Karpas-422 (cell line): ENCODE measurements around the gene SKP1. TPM values are rescaled to one million over a fixed set of nuclear protein-coding genes. Genes with fewer than 3 reads are reported as not detected.

Source experiments
- DNase-seq: peaks from one replicate; pipeline ENCODE4 v3.0.0-alpha.2; 2015
- H2AFZ ChIP-seq: fragments of 200-600 bp; sonication (generic); 2 replicates; pipeline ENCODE4 v1.6.1; 2014; ENCODE audit warnings: antibody characterized with exemption, low read length, mixed read lengths
- H3K27ac ChIP-seq: fragments of 200-600 bp; sonication (generic); 2 replicates; pipeline ENCODE4 v1.5.1; 2014; ENCODE audit warnings: mild to moderate bottlenecking, low read length, moderate library complexity
- H3K27me3 ChIP-seq: fragments of 200-600 bp; sonication (generic); 2 replicates; pipeline ENCODE4 v1.6.1; 2014; ENCODE audit warnings: low read length, mixed read lengths
- H3K36me3 ChIP-seq: fragments of 200-600 bp; sonication (generic); 2 replicates; pipeline ENCODE4 v1.6.1; 2014; ENCODE audit warnings: low read length, mixed read lengths; ENCODE audit not compliant: insufficient read depth
- H3K4me1 ChIP-seq: fragments of 200-600 bp; sonication (generic); 2 replicates; pipeline ENCODE4 v1.6.1; 2014; ENCODE audit warnings: mild to moderate bottlenecking, low read length, mixed read lengths
- H3K4me2 ChIP-seq: fragments of 200-600 bp; sonication (generic); 2 replicates; pipeline ENCODE4 v1.6.1; 2014; ENCODE audit warnings: low read length, low read depth, mild to moderate bottlenecking; ENCODE audit not compliant: poor library complexity, severe bottlenecking
- H3K4me3 ChIP-seq: fragments of 200-600 bp; sonication (generic); 2 replicates; pipeline ENCODE4 v1.5.1; 2014; ENCODE audit warnings: mild to moderate bottlenecking, antibody characterized with exemption, low read length, mixed read lengths
- H3K79me2 ChIP-seq: fragments of 200-600 bp; sonication (generic); 2 replicates; pipeline ENCODE4 v1.6.1; 2014; ENCODE audit warnings: mild to moderate bottlenecking, low read length, mixed read lengths
- H3K9ac ChIP-seq: fragments of 200-600 bp; sonication (generic); 2 replicates; pipeline ENCODE4 v1.6.0; 2014; ENCODE audit warnings: low read length
- H3K9me2 ChIP-seq: fragments of 200-600 bp; sonication (generic), shearing (Covaris generic); replicated peaks from 2 replicates; pipeline ENCODE4 v1.6.0; 2014; ENCODE audit warnings: mild to moderate bottlenecking, low read length, moderate library complexity; ENCODE audit not compliant: insufficient read depth
- H3K9me3 ChIP-seq: fragments of 300-700, 200-600 bp; sonication (generic); 2 replicates; pipeline ENCODE4 v1.6.1; 2014; ENCODE audit warnings: low read length, mixed read lengths
- H4K20me1 ChIP-seq: fragments of 200-600 bp; sonication (generic); 2 replicates; pipeline ENCODE4 v1.6.1; 2014; ENCODE audit warnings: mild to moderate bottlenecking, antibody characterized with exemption, low read length, low read depth; ENCODE audit not compliant: insufficient read depth
- total RNA-seq: library from RNA; depleted of rRNA; stranded (reverse); fragments of >200 nt; shearing (Covaris generic); gene quantifications from 2 replicates; pipeline ENCODE4 v1.2.3, GENCODE V29; 2014; ENCODE audit warnings: low replicate concordance

Gene SKP1
- total RNA-seq, 1 experiment from 2014 or later = 210 TPM

DNA sequence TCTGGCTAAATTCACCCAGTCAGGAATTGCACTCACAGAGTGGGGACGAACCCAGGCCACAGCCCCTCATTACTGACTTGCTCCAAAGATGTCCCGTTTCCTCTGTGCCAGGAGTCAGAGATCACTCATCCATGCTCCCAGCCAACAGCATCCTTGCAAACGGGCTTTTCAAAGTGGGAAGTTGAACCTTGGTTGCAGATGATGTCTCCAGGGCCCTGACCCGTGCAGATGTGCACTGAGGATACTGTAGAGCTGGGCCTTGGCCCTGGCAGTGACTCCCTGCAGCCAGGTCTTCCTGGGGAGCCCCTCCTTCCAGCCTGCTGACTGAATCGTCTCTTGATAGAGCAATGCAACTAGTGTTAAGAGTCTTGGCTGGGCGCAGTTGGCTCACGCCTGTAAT, 40.0 kb downstream of the SKP1 start:
- Histone ChIP-seq H3K4me3 (no peak overlapping the region), H3K9me3 (no peaks in the 10 kb centered on the region), H3K27me3 (no peaks in the 10 kb centered on the region), H3K27ac (no peak overlapping the region), H3K9me2 (no peaks in the 10 kb centered on the region), H3K4me2 (no peak overlapping the region), H3K79me2 (peaks cover 18% of the 10 kb centered on the region), H3K9ac (no peak overlapping the region), H2AFZ (no peak overlapping the region), H4K20me1 (peaks cover 20% of the 10 kb centered on the region), H3K36me3 (peaks cover 3% of the 10 kb centered on the region; the same call in 1 of the 2 replicates), H3K4me1 (no peaks in the 10 kb centered on the region)
- no peak for DNase-seq

- no peak overlapping the region for H3K9ac ChIP-seq
- no peaks in the 10 kb centered on the region for H3K9me3 ChIP-seq
- H3K4me3 ChIP-seq = no peak overlapping the region
- H2AFZ ChIP-seq = no peak overlapping the region
- H3K9me2 ChIP-seq = no peaks in the 10 kb centered on the region
- H3K4me1 ChIP-seq = no peaks in the 10 kb centered on the region
- DNase-seq = no peak
- no peaks in the 10 kb centered on the region for H3K27me3 ChIP-seq
- H3K27ac ChIP-seq = no peak overlapping the region
- no peak overlapping the region for H3K4me2 ChIP-seq
- peaks cover 16% of the 10 kb centered on the region for H3K79me2 ChIP-seq
- H4K20me1 ChIP-seq = peaks cover 21% of the 10 kb centered on the region
- peaks cover 3% of the 10 kb centered on the region; the same call in 1 of the 2 replicates for H3K36me3 ChIP-seq
Observed at GRCh38 chr5:134136221-134136631, 40.5 kb downstream of the SKP1 start.

DNA sequence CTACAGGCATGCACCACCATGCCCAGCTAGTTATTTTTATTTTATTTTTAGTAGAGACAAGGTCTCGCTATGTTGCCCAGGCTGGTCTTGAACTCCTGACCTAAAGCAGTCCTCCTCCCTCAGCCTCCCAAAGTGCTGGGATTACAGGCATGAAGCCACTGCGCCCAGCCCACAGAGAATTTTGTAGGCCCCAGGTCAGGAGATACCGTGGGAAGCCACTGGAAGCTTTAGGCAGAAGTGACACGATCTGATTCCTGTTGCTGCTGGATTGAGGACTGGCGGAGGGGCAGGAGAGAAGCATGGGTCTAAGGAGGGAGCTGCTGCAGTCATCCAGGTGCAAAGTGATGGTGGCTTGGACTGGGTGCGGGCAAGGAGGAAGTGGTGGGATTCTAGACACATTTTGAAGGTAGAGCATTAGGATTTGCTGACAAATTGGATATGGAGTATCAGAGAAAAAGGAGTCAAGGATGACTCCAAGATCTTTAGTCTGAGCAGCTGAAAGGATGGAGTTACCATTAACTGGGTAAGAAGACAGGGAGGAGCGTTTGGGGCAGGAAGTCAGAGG, 41.6 kb downstream of the SKP1 start:
- Histone ChIP-seq H4K20me1 (peaks cover 18% of the 10 kb centered on the region), H2AFZ (no peak overlapping the region), H3K9me2 (no peaks in the 10 kb centered on the region), H3K36me3 (peaks cover 1% of the 10 kb centered on the region; the same call in 1 of the 2 replicates), H3K4me2 (no peak overlapping the region), H3K9me3 (no peaks in the 10 kb centered on the region), H3K27me3 (no peaks in the 10 kb centered on the region), H3K9ac (no peak overlapping the region), H3K4me3 (no peak overlapping the region), H3K27ac (no peak overlapping the region), H3K79me2 (peaks cover 12% of the 10 kb centered on the region), H3K4me1 (no peaks in the 10 kb centered on the region)
- DNase-seq = no peak

- peaks cover 16% of the 10 kb centered on the region; the same call in 1 of the 2 replicates for H4K20me1 ChIP-seq
- H3K4me3 ChIP-seq = no peak overlapping the region
- H3K4me1 ChIP-seq = no peaks in the 10 kb centered on the region
- H3K27ac ChIP-seq = no peak overlapping the region
- H3K9me3 ChIP-seq = no peaks in the 10 kb centered on the region
- no peak for DNase-seq
- no peaks in the 10 kb centered on the region for H3K36me3 ChIP-seq
- H3K79me2 ChIP-seq = 0 out of 2 replicates have a peak, but pooled peaks cover 2% of the 10 kb centered on the region
- no peak overlapping the region for H3K4me2 ChIP-seq
- H3K9me2 ChIP-seq = no peaks in the 10 kb centered on the region
- H3K27me3 ChIP-seq = no peaks in the 10 kb centered on the region
- no peak overlapping the region for H3K9ac ChIP-seq
- no peak overlapping the region for H2AFZ ChIP-seq
Observed at GRCh38 chr5:134133995-134134541, 42.7 kb downstream of the SKP1 start.

DNA sequence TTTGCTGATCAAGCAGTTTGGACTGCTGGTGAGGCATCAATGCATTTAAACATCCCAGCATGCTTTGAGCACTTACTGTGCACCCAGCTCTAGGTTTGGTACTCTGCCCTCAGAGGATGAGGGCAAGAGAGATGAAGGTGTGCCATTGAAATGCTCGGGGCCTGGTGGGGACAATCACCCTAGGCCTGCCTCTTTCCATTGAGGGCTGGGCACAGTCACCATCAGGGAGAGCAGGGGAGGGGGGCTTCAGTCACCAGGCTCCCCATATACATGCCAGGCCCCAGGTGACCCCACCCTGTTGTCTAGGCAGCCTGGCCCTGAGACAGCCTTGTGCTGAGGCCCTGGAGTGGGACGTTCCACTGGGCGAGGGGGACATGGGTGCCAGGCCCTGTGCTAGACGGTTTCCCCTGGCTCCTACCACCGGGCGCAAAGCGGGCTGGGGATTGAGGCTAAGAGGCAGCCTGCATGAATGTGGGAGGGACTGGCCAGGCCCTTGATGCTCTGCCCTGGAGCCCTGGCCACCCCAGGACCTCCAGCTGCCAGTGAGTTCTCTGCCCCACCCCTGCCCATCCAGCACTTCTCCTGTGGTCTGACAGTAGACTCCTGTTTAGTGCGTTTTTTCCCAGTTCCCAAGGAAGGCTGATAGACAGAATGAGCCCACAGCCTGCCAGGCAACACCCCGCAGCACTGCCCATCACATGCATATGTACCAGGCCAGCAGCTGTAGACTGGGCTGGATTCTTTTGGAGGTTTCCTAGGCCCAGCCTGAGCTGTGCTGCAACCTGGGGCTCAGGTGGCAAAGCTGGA, 43.4 kb downstream of the SKP1 start:
- H3K4me1 ChIP-seq = no peaks in the 10 kb centered on the region
- H3K4me2 ChIP-seq = no peak overlapping the region
- no peak overlapping the region for H3K27ac ChIP-seq
- no peak overlapping the region for H3K4me3 ChIP-seq
- peaks cover 12% of the 10 kb centered on the region; the same call in 1 of the 2 replicates for H4K20me1 ChIP-seq
- no peak for DNase-seq
- 0 out of 2 replicates have a peak, but pooled peaks cover 2% of the 10 kb centered on the region for H3K79me2 ChIP-seq
- H3K9me3 ChIP-seq = no peaks in the 10 kb centered on the region
- H3K9me2 ChIP-seq = no peaks in the 10 kb centered on the region
- H3K27me3 ChIP-seq = no peaks in the 10 kb centered on the region
- H3K36me3 ChIP-seq = no peaks in the 10 kb centered on the region
- no peak overlapping the region for H3K9ac ChIP-seq
- no peak overlapping the region for H2AFZ ChIP-seq

DNA sequence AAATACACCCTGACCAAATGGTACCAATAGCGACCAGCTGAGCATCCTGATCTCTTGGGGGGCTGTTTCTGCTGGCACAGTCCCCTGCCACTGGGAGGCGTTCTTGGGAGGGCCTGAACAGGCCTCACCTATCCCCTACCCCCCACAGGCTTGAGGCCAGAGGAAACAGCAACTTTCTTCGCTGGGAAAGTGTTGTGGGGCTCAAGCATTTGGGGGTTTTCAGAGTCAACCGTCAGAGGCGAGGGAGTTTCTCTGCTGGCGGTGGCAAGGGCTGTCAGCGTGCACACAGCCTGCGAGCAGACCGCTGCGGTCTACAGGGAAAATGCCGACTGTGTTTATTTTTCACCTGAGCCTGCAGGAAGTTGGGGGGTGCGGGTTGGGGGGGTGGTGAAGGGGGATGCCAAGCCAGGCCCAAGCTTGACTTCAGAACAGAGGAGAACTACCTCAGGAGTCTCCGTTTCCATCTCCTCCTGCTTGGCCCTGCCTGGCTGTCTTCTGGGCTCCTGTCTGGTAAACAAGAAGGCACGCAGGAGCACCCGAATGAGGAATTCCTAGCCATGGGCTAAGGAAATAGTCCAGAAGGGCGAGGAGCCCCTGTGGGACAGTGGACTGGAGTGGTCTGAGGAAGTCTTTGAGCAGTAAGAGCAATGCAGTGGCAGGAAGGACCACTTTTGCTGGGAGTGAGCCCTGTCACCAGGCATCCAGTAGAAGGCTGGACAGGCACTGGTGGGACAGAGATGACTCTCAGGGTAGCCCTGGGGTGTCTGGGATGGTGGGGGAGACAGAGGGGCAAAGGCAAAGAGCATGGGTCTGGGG, 44.2 kb downstream of the SKP1 start:
- no peaks in the 10 kb centered on the region for H3K36me3 ChIP-seq
- 0 out of 2 replicates have a peak, but pooled peaks cover 2% of the 10 kb centered on the region for H3K79me2 ChIP-seq
- no peak for DNase-seq
- no peaks in the 10 kb centered on the region for H3K9me2 ChIP-seq
- no peaks in the 10 kb centered on the region for H3K4me1 ChIP-seq
- no peak overlapping the region for H3K9ac ChIP-seq
- no peak overlapping the region for H3K4me3 ChIP-seq
- H3K4me2 ChIP-seq = no peak overlapping the region
- no peak overlapping the region for H3K27ac ChIP-seq
- H2AFZ ChIP-seq = no peak overlapping the region
- no peaks in the 10 kb centered on the region for H3K9me3 ChIP-seq
- H3K27me3 ChIP-seq = no peaks in the 10 kb centered on the region
- peaks cover 12% of the 10 kb centered on the region; the same call in 1 of the 2 replicates for H4K20me1 ChIP-seq

DNA sequence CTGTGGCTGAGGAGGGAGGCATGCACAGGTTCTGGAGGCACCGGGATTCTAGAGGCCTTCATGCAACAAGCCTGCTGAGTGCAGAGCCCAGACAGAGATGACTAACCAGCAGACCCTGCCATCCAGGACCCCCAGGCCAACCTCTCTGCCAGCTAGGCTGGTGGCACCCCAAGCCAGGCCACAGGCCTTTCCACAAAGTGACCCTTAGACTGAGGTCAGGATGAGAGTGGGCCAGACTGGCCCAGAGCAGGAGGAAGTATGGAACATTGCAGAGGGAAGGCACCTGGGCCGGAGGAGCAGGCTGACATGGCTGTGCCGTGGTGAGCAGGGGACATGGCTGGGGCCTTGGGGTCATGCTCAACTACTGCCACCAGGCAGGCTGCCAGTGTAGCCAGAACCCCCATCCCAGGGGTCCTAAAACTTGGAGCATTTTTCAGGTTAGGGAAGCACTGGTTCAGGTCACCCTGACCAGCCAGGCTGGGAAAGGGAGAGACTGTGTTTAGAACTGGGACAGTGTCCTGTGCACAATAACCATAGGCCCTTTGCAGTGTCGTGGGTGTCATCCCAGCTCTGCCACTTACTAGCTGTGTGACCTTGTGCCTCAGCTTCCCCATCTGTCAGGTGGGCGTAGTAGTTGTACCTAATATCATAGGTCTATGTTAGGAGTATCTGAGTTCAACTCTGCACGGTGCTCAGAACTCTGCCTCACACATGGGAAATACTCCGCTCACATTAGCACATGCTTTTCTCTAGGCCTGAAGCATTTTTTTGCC, 45.0 kb downstream of the SKP1 start:
- no peak overlapping the region for H3K4me2 ChIP-seq
- H3K27me3 ChIP-seq = no peaks in the 10 kb centered on the region
- no peaks in the 10 kb centered on the region for H3K36me3 ChIP-seq
- H3K9me2 ChIP-seq = no peaks in the 10 kb centered on the region
- H3K79me2 ChIP-seq = 0 out of 2 replicates have a peak, but pooled peaks cover 2% of the 10 kb centered on the region
- no peak overlapping the region for H3K4me3 ChIP-seq
- no peak overlapping the region for H2AFZ ChIP-seq
- no peaks in the 10 kb centered on the region for H3K9me3 ChIP-seq
- no peaks in the 10 kb centered on the region for H3K4me1 ChIP-seq
- DNase-seq = no peak
- H3K27ac ChIP-seq = no peak overlapping the region
- H4K20me1 ChIP-seq = peaks cover 12% of the 10 kb centered on the region; the same call in 1 of the 2 replicates
- H3K9ac ChIP-seq = no peak overlapping the region
